HepG2 (cell line): Measurements from ENCODE around the gene UQCRHL. TPM values are rescaled to one million over a fixed set of nuclear protein-coding genes. Genes with fewer than 3 reads are reported as not detected.

Source experiments
- ARNTL ChIP-seq: sonication (generic); formaldehyde crosslinking; IDR thresholded peaks from 2 replicates; pipeline ENCODE4 v1.4.0; 2020; ENCODE audit warnings: mild to moderate bottlenecking, missing genetic modification reagents
- ATF2 ChIP-seq: sonication (generic); formaldehyde crosslinking; IDR thresholded peaks from 2 replicates; pipeline ENCODE4 v1.4.0; 2020; ENCODE audit warnings: missing genetic modification reagents
- ATF5 ChIP-seq: sonication (generic); formaldehyde crosslinking; IDR thresholded peaks from 2 replicates; pipeline ENCODE4 v1.4.0; 2020; ENCODE audit warnings: mild to moderate bottlenecking, low read depth, missing genetic modification reagents
- ATRX ChIP-seq: sonication (generic); formaldehyde crosslinking; IDR thresholded peaks from 2 replicates; pipeline ENCODE4 v1.4.0; 2020; ENCODE audit warnings: missing genetic modification reagents, borderline replicate concordance
- ELK4 ChIP-seq: sonication (generic); formaldehyde crosslinking; IDR thresholded peaks from 2 replicates; pipeline ENCODE4 v1.9.0; 2021; ENCODE audit warnings: missing genetic modification reagents, borderline replicate concordance
- GLI4 ChIP-seq: sonication (generic); formaldehyde crosslinking; IDR thresholded peaks from 2 replicates; pipeline ENCODE4 v1.5.1; 2020; ENCODE audit warnings: missing genetic modification reagents, mild to moderate bottlenecking, moderate library complexity, borderline replicate concordance
- GLMP ChIP-seq: sonication (generic); formaldehyde crosslinking; IDR thresholded peaks from 2 replicates; pipeline ENCODE4 v1.9.0; 2021; ENCODE audit warnings: missing genetic modification reagents, mild to moderate bottlenecking, borderline replicate concordance
- MYC ChIP-seq: sonication (generic); formaldehyde crosslinking; IDR thresholded peaks from 2 replicates; pipeline ENCODE4 v1.9.0; 2021; ENCODE audit warnings: missing genetic modification reagents, borderline replicate concordance
- POLR2AphosphoS2 ChIP-seq: IDR thresholded peaks from 2 replicates; pipeline ENCODE4 v1.6.1; 2011; ENCODE audit warnings: low read depth, low read length, improper control_type of control experiment
- RELA ChIP-seq: sonication (generic); formaldehyde crosslinking; IDR thresholded peaks from 2 replicates; pipeline ENCODE4 v1.4.0; 2020; ENCODE audit warnings: missing genetic modification reagents
- SNAI1 ChIP-seq: sonication (generic); formaldehyde crosslinking; IDR thresholded peaks from 2 replicates; pipeline ENCODE4 v1.5.0; 2020; ENCODE audit warnings: mild to moderate bottlenecking, missing genetic modification reagents, borderline replicate concordance
- SOX13 ChIP-seq, 3 experiments: fragments of 450-650 bp in 1 of 3; sonication (generic) in 1 of 3; formaldehyde crosslinking in 1 of 3; IDR thresholded peaks in 2 of 3; conservative IDR thresholded peaks in 1 of 3; 2 replicates each; pipeline versions ENCODE4 v1.5.0 to v1.6.1; 2016 to 2020; ENCODE audit warnings: antibody characterized with exemption in 1 of 3, mild to moderate bottlenecking in 1 of 3, missing compliant biosample characterization in 1 of 3, missing genetic modification reagents in 1 of 3, moderate library complexity in 1 of 3
- TMF1 ChIP-seq: sonication (generic); formaldehyde crosslinking; IDR thresholded peaks from 2 replicates; pipeline ENCODE4 v1.8.1; 2022; ENCODE audit warnings: low read depth, missing genetic modification reagents
- ZMAT5 ChIP-seq: sonication (generic); formaldehyde crosslinking; IDR thresholded peaks from 2 replicates; pipeline ENCODE4 v1.5.0; 2020; ENCODE audit warnings: mild to moderate bottlenecking, low read depth, missing genetic modification reagents, borderline replicate concordance
- ZNF350 ChIP-seq: sonication (generic); formaldehyde crosslinking; IDR thresholded peaks from 2 replicates; pipeline ENCODE4 v1.4.0; 2020; ENCODE audit warnings: mild to moderate bottlenecking, low read depth, missing genetic modification reagents, borderline replicate concordance
- ZNF382 ChIP-seq: sonication (generic); formaldehyde crosslinking; IDR thresholded peaks from 2 replicates; pipeline ENCODE4 v1.5.0; 2020; ENCODE audit warnings: missing genetic modification reagents, mild to moderate bottlenecking, borderline replicate concordance
- ZNF552 ChIP-seq: sonication (generic); formaldehyde crosslinking; IDR thresholded peaks from 2 replicates; pipeline ENCODE4 v1.9.0; 2022; ENCODE audit warnings: missing genetic modification reagents, mild to moderate bottlenecking, borderline replicate concordance
- ZNF572 ChIP-seq: sonication (generic); formaldehyde crosslinking; IDR thresholded peaks from 2 replicates; pipeline ENCODE4 v1.5.1; 2020; ENCODE audit warnings: mild to moderate bottlenecking, missing genetic modification reagents
- ZNF710 ChIP-seq: sonication (generic); formaldehyde crosslinking; IDR thresholded peaks from 2 replicates; pipeline ENCODE4 v1.5.0; 2020; ENCODE audit warnings: mild to moderate bottlenecking, missing genetic modification reagents, borderline replicate concordance
- ZNF879 ChIP-seq: sonication (generic); formaldehyde crosslinking; IDR thresholded peaks from 2 replicates; pipeline ENCODE4 v1.8.1; 2023; ENCODE audit warnings: missing genetic modification reagents
- polyA plus RNA-seq, 8 experiments: library from polyadenylated mRNA; depleted of rRNA in 3 of 8; stranded (reverse) in 7 of 8; unstranded in 1 of 8; fragments of >200 nt; fragmentation: Illumina TruSeq in 4 of 8; extraction: Trizol in 4 of 8; gene quantifications; 2 replicates each; pipeline versions ENCODE4 v1.2.1 to v1.2.3, GENCODE V29; 2011 to 2016; ENCODE audit warnings: low read depth in 4 of 8, missing spikeins in 1 of 8, mixed read lengths in 1 of 8; ENCODE audit not compliant: insufficient read depth in 1 of 8
- total RNA-seq, 5 experiments: library from RNA; depleted of rRNA; stranded (reverse); fragments of >200 nt; fragmentation: Illumina TruSeq; extraction: Trizol; gene quantifications; 2 replicates each; pipeline ENCODE4 v1.2.3, GENCODE V29; 2016; ENCODE audit warnings: low read depth in 1 of 5

Gene UQCRHL
- total and polyA plus RNA-seq, 2 of the 13 experiments (the other 11 are each of a cell fraction or from before 2014, with no cell fraction given): 1.8 to 2.3 TPM

GRCh38 chr1:15799928-15800835 lies 7.3 kb downstream of the UQCRHL start (continued):
- TF ChIP-seq ZNF879 (CRISPR knock-in tag): no peak
- TF ChIP-seq ZNF382: no peak
- no peak for TF ChIP-seq ELK4 (CRISPR knock-in tag)
- peak; percentile 77 for TF ChIP-seq MYC (CRISPR knock-in tag)
- TF ChIP-seq ZMAT5 (CRISPR knock-in tag): no peak
- TF ChIP-seq ATRX (CRISPR knock-in tag): no peak
- no peak for TF ChIP-seq POLR2AphosphoS2
- TF ChIP-seq ZNF350 (CRISPR knock-in tag): peak; percentile 69
- TF ChIP-seq SOX13 (IDR thresholded peaks at IDR 0.05): peak; percentile 14; the same call in 1 of the 2 replicates
- peak in 1 of 2 experiments; percentile 65; a peak in 2 of 4 replicates for TF ChIP-seq SOX13 (CRISPR knock-in tag; conservative IDR thresholded peaks at IDR 0.05 in 1 of 2, IDR thresholded peaks at IDR 0.05 in 1 of 2)
- no peak for TF ChIP-seq RELA (CRISPR knock-in tag)
- peak; percentile 95 for TF ChIP-seq ZNF710
- no peak for TF ChIP-seq GLMP (CRISPR knock-in tag)
- 0 out of 2 replicates have a peak, but pooled peaks have one; percentile 59 for TF ChIP-seq ATF5
- 0 out of 2 replicates have a peak, but pooled peaks have one; percentile 19 for TF ChIP-seq ZNF572
- peak; percentile 26; the same call in 1 of the 2 replicates for TF ChIP-seq ATF2
- TF ChIP-seq SNAI1 (CRISPR knock-in tag): 0 out of 2 replicates have a peak, but pooled peaks have one; percentile 91
- TF ChIP-seq TMF1: no peak
- TF ChIP-seq GLI4 (CRISPR knock-in tag): no peak
- TF ChIP-seq ZNF552: no peak; the same call in 1 of the 2 replicates
- TF ChIP-seq ARNTL (CRISPR knock-in tag): peak; percentile 89
